ENCODE data around the gene GOLGA2.
A peak's percentile ranks its signal among the peaks of the same experiment; 100 is the strongest.

GOLGA2 gene

GRCh38 chr9:128258326-128258725 lies 17.5 kb downstream of the GOLGA2 start:
- no peak overlapping the region for H3K4me3 ChIP-seq (ENCODE audit: low read depth in 1 of 2, low read length in 1 of 2)
- no peaks in the 10 kb centered on the region for H3K4me1 ChIP-seq (ENCODE audit: control insufficient read depth in 1 of 2, insufficient read depth in 1 of 2, low read depth in 1 of 2, low read length in 1 of 2)
- no peak for TF ChIP-seq CTCF (IDR thresholded peaks at IDR 0.05)
- H3K9me3 ChIP-seq, result no peaks in the 10 kb centered on the region
- H3K36me3 ChIP-seq, result peaks cover 85% of the 10 kb centered on the region
- no peak overlapping the region for H3K27ac ChIP-seq
- no peaks in the 10 kb centered on the region for H3K27me3 ChIP-seq

GRCh38 chr9:128257907-128258306 lies 17.9 kb downstream of the GOLGA2 start:
- Histone ChIP-seq H3K4me3 (ENCODE audit: low read depth in 1 of 2, low read length in 1 of 2) (no peak overlapping the region), H3K36me3 (peaks cover 81% of the 10 kb centered on the region), H3K27ac (no peak overlapping the region)

GRCh38 chr9:128257086-128257825 lies 18.6 kb downstream of the GOLGA2 start:
- no peaks in the 10 kb centered on the region for H3K4me1 ChIP-seq (ENCODE audit: control insufficient read depth in 1 of 2, insufficient read depth in 1 of 2, low read depth in 1 of 2, low read length in 1 of 2)
- peaks cover 74% of the 10 kb centered on the region for H3K36me3 ChIP-seq
- no peak overlapping the region for H3K27ac ChIP-seq
- no peak overlapping the region for H3K4me3 ChIP-seq (ENCODE audit: low read depth in 1 of 2, low read length in 1 of 2)
- H3K27me3 ChIP-seq, result peaks cover 8% of the 10 kb centered on the region
- TF ChIP-seq CTCF (IDR thresholded peaks at IDR 0.05), result no peak
- H3K9me3 ChIP-seq, result no peaks in the 10 kb centered on the region

More at GRCh38 chr9:128257907-128258306, 17.9 kb downstream of the GOLGA2 start:
- TF ChIP-seq CTCF (IDR thresholded peaks at IDR 0.05), result no peak
- Histone ChIP-seq H3K27me3 (peaks cover 2% of the 10 kb centered on the region), H3K4me1 (ENCODE audit: control insufficient read depth in 1 of 2, insufficient read depth in 1 of 2, low read depth in 1 of 2, low read length in 1 of 2) (no peaks in the 10 kb centered on the region), H3K9me3 (no peaks in the 10 kb centered on the region)

GRCh38 chr9:128254855-128255759 lies 20.7 kb downstream of the GOLGA2 start:
- H3K4me3 ChIP-seq (ENCODE audit: low read depth in 1 of 2, low read length in 1 of 2), result no peak overlapping the region

GRCh38 chr9:128254362-128254761 lies 21.4 kb downstream of the GOLGA2 start:
- TF ChIP-seq CTCF (IDR thresholded peaks at IDR 0.05), result no peak
- H3K4me3 ChIP-seq (ENCODE audit: low read depth in 1 of 2, low read length in 1 of 2), result no peak overlapping the region
- H3K27me3 ChIP-seq, result peaks cover 35% of the 10 kb centered on the region
- no peaks in the 10 kb centered on the region for H3K9me3 ChIP-seq
- H3K27ac ChIP-seq, result no peak overlapping the region
- H3K36me3 ChIP-seq, result peaks cover 45% of the 10 kb centered on the region
- peaks cover 10 to 15% of the 10 kb centered on the region in 2 experiments for H3K4me1 ChIP-seq (ENCODE audit: control insufficient read depth in 1 of 2, insufficient read depth in 1 of 2, low read depth in 1 of 2, low read length in 1 of 2)

More at GRCh38 chr9:128254855-128255759, 20.7 kb downstream of the GOLGA2 start:
- peak; percentile 41 for TF ChIP-seq CTCF (IDR thresholded peaks at IDR 0.05)
- peaks cover 53% of the 10 kb centered on the region for H3K36me3 ChIP-seq
- H3K4me1 ChIP-seq (ENCODE audit: control insufficient read depth in 1 of 2, insufficient read depth in 1 of 2, low read depth in 1 of 2, low read length in 1 of 2), result peaks cover 8 to 12% of the 10 kb centered on the region in 2 experiments
- H3K27ac ChIP-seq, result no peak overlapping the region
- peaks cover 30% of the 10 kb centered on the region for H3K27me3 ChIP-seq
- H3K9me3 ChIP-seq, result no peaks in the 10 kb centered on the region
